Mucosa of descending colon (tissue), 3 donors: ENCODE results near the gene GAREM2. TPM values are rescaled to one million over a fixed set of nuclear protein-coding genes. Genes with fewer than 3 reads are reported as not detected.

Experiments
- ATAC-seq: fragments of 200-7000 bp; cut with Tn5 transposase; one replicate; pipeline ENCODE4 v1.9.1; 2020; ENCODE audit warnings: mild to moderate bottlenecking, moderate library complexity
- DNase-seq, 3 donors: peaks; one replicate each; pipeline ENCODE4 v3.0.0-alpha.2; 2020
- H3K36me3 ChIP-seq: fragments of 200-600 bp; one replicate; pipeline ENCODE4 v1.8.0; 2021; ENCODE audit warnings: low read depth, mild to moderate bottlenecking
- H3K4me1 ChIP-seq: fragments of 200-600 bp; one replicate; pipeline ENCODE4 v1.8.0; 2021; ENCODE audit warnings: low read depth, mild to moderate bottlenecking
- H3K4me3 ChIP-seq: fragments of 200-600 bp; one replicate; pipeline ENCODE4 v1.8.0; 2021; ENCODE audit warnings: mild to moderate bottlenecking
- H3K9me3 ChIP-seq: fragments of 200-600 bp; one replicate; pipeline ENCODE4 v1.8.0; 2021; ENCODE audit warnings: mild to moderate bottlenecking
- intact Hi-C, 2 donors: fragments of 100-400 bp; cut with DNase I in 1 of 2; cut with micrococcal nuclease in 1 of 2; formaldehyde crosslinking; loops; one replicate each; pipeline versions ENCODE4 v1.11.0 to v1.11.1; 2022; cut with DNase I, micrococcal nuclease
- total RNA-seq, 3 donors: library from RNA; stranded (reverse); fragmentation: NEBNext Ultra II Directional in 2 of 3; extraction: Animal tissue kit (Norgen Biotek cat#: 25700) in 2 of 3; gene quantifications; one replicate each; pipeline versions ENCODE4 v1.2.1 to v1.2.4, GENCODE V29; 2021 to 2023
- TF ChIP-seq, protein P1 (sequence below): fragments of 200-600 bp; IDR thresholded peaks from one replicate; pipeline ENCODE4 v1.8.0; 2022; ENCODE audit warnings: antibody characterized with exemption, mild to moderate bottlenecking
- donor health status: DM: no; HTN: no; CAD: no; lungs with moderate emphysema.
- donor health status: DM: no; HTN: no; CAD: no.
- donor health status: DM: no; HTN: yes; CAD: no.

GAREM2 gene
- total RNA-seq, 3 donors from 2014 or later = 4.0 to 8.8 (median 6.7) TPM

DNA sequence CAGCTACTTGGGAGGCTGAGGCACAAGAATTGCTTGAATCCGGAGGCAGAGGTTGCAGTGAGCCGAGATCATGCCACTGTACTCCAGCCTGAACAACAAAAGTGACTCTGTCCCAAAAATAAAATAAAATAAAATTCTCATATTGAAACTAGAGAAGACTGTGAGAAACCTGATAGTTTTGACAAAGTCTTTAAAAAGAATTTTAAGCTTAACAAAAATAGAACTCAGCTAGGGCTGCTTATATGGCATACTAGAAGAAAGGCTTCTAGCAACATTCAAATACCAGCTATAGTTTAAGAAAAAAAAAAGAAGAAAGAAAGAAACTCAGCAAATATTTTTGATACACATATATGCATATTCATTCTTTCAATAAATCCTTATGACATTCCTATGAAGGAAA, 57.9 kb downstream of the GAREM2 start:
- Histone ChIP-seq H3K9me3 (no peaks in the 10 kb centered on the region), H3K4me3 (no peak overlapping the region), H3K36me3 (peaks cover 5% of the 10 kb centered on the region), H3K4me1 (no peaks in the 10 kb centered on the region)
- intact Hi-C loops = no loop called here
- no peak for ATAC-seq
- TF ChIP-seq, protein P1, sequence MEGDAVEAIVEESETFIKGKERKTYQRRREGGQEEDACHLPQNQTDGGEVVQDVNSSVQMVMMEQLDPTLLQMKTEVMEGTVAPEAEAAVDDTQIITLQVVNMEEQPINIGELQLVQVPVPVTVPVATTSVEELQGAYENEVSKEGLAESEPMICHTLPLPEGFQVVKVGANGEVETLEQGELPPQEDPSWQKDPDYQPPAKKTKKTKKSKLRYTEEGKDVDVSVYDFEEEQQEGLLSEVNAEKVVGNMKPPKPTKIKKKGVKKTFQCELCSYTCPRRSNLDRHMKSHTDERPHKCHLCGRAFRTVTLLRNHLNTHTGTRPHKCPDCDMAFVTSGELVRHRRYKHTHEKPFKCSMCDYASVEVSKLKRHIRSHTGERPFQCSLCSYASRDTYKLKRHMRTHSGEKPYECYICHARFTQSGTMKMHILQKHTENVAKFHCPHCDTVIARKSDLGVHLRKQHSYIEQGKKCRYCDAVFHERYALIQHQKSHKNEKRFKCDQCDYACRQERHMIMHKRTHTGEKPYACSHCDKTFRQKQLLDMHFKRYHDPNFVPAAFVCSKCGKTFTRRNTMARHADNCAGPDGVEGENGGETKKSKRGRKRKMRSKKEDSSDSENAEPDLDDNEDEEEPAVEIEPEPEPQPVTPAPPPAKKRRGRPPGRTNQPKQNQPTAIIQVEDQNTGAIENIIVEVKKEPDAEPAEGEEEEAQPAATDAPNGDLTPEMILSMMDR = no peak
- no peak for DNase-seq

DNA sequence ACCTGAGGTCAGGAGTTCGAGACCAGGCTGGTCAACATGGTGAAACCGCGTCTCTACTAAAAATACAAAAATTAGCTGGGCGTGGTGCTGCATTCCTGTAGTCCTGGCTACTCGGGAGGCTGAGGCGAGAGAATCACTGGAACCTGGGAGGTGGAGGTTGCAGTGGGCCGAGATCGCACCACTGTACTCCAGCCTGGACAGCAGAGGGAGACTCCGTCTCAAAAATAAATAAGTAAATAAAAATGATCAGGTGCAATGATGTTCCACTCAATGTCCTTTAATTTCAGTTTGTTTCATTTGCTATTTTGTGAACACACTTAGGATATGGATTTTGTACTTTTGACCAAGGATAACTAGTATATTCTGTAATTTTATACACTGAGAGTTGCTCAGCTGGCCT, 62.2 kb downstream of the GAREM2 start:
- ATAC-seq = no peak
- DNase-seq = no peak
- Histone ChIP-seq H3K36me3 (peaks cover 5% of the 10 kb centered on the region), H3K4me3 (no peak overlapping the region), H3K4me1 (peaks cover 4% of the 10 kb centered on the region), H3K9me3 (no peaks in the 10 kb centered on the region)
- TF ChIP-seq, protein P1 = no peak
- intact Hi-C loops = no loop called here

DNA sequence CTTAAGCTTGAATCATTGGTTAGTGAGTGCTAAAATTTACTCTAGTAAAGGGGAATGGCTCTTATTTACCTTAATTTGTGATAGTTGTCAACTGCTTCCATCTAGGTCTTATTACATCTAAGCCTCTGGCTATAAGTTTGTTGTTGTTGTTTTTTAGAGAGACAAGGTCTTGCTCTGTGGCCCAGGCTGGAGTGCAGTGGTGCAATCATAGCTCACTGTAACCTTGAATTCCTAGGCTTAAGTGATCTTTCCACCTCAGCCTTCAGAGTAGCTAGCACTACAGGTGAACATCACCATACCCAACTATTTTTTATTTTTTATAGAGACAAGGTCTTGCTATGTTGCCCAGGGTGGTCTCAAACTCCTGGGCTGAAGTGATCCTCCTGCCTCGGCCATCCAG, 65.0 kb downstream of the GAREM2 start:
- no peak overlapping the region for H3K4me3 ChIP-seq
- ATAC-seq = no peak
- intact Hi-C loops = no loop called here
- peaks cover 19% of the 10 kb centered on the region for H3K4me1 ChIP-seq
- TF ChIP-seq, protein P1 = no peak
- H3K9me3 ChIP-seq = no peaks in the 10 kb centered on the region
- no peak for DNase-seq
- peaks cover 5% of the 10 kb centered on the region for H3K36me3 ChIP-seq

DNA sequence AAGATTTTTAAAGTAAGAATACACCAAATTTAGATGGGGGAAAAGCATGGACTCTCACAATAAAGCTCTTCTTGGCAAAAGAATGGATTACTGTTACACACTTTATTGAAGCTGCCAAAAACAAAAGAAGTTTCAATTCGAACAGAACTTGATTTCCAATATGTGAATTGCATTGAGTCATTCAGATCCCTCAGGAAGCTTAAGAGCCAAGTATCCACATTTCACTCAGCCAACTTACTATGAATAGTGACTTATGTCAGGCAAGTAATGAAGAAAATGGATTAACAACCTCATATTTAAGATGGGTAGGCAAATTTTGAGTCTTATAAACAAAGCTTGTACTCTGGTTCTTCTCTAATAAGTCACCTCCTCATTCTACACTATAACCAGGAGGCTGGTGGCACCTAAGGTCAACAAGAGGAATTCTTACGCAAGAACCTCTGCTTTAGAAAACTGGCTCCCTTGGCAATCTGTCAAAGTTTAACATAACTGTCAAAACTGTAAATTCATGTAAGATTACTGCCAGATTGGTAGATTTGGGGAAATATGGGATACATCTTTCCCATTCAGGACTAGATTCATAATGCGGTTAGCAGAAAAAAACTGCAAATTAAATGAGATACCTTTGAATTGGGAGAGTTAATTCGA, 65.5 kb downstream of the GAREM2 start:
- Histone ChIP-seq H3K36me3 (peaks cover 5% of the 10 kb centered on the region), H3K4me3 (no peak overlapping the region), H3K4me1 (peaks cover 19% of the 10 kb centered on the region), H3K9me3 (no peaks in the 10 kb centered on the region)
- ATAC-seq (no peak), DNase-seq (no peak)
- intact Hi-C loops = no loop called here
- TF ChIP-seq, protein P1 = no peak

Other genes starting within 250 kb of the GAREM2 start
- 10 to 100 TPM in 1 of 3 donors, 1 to 10 TPM in 2; 1.7 to 14.9 (median 3.3) TPM for gene KIF3C, start 190.6 kb upstream of the GAREM2 start, total RNA-seq
- 100 to 1,000 TPM; 129 to 166 (median 162) TPM for gene RAB10, start 139.0 kb upstream of the GAREM2 start, total RNA-seq
- gene HADHA, start 71.5 kb downstream of the GAREM2 start, total RNA-seq = 100 to 1,000 TPM; 185 to 252 (median 226) TPM
- gene HADHB, start 71.9 kb downstream of the GAREM2 start, total RNA-seq = 100 to 1,000 TPM; 144 to 186 (median 149) TPM
- 10 to 100 TPM; 27.4 to 42.6 (median 28.0) TPM for gene SELENOI, start 173.1 kb downstream of the GAREM2 start, total RNA-seq
- under 1 TPM; 0.13 to 0.77 (median 0.32) TPM for gene ADGRF3, start 173.7 kb downstream of the GAREM2 start, total RNA-seq
- not detected for gene DRC1, start 228.8 kb downstream of the GAREM2 start, total RNA-seq